Measurements from ENCODE around the gene CNN2. TPM values are rescaled to one million over a fixed set of nuclear protein-coding genes. Genes with fewer than 3 reads are reported as not detected.

The CNN2 gene
- total and polyA plus RNA-seq, 2 of the 8 experiments (the other 6 are each of a cell fraction or from before 2014, with no cell fraction given) = 189 to 551 TPM

GRCh38 chr19:1085053-1085658 is 58.7 kb downstream of the CNN2 start:
- Histone ChIP-seq H4K20me1 (replicated peaks in 1 of 2; ENCODE audit: control insufficient read depth in 1 of 2, insufficient read depth in 2 of 2, low read length in 2 of 2) (peaks cover 2 to 21% of the 10 kb centered on the region in 2 experiments), H3K27ac (ENCODE audit: low read depth, low read length) (no peak overlapping the region), H3K23me2 (ENCODE audit: low read depth, low read length) (no peaks in the 10 kb centered on the region), H4K91ac (replicated peaks; ENCODE audit: insufficient read length, low read length) (no peak overlapping the region), H3K4me2 (ENCODE audit: insufficient read depth in 1 of 2, low read depth in 2 of 2, low read length in 2 of 2) (no peak overlapping the region), H3K79me1 (ENCODE audit: low read depth, low read length) (no peaks in the 10 kb centered on the region; the same call in none of the 2 replicates), H2BK12ac (ENCODE audit: low read depth, low read length) (no peak overlapping the region), H2AFZ (ENCODE audit: low read length) (no peak overlapping the region), H3K9me3 (ENCODE audit: insufficient read depth in 2 of 2, low read depth in 1 of 2, low read length in 1 of 2) (no peaks in the 10 kb centered on the region), H3K14ac (ENCODE audit: insufficient read length) (no peak overlapping the region), H4K5ac (ENCODE audit: insufficient read length, low read depth, low read length) (no peak overlapping the region), H3K9ac (replicated peaks in 1 of 4; ENCODE audit: extremely low read depth in 1 of 4, low read depth in 3 of 4, low read length in 3 of 4) (no peak overlapping the region), H2AK5ac (ENCODE audit: low read depth, low read length) (no peak overlapping the region), H3K4me3 (ENCODE audit: extremely low read depth in 1 of 4, insufficient read depth in 2 of 4, low read depth in 3 of 4, low read length in 4 of 4) (no peak overlapping the region), H3K79me2 (ENCODE audit: control insufficient read depth in 1 of 2, insufficient read depth in 2 of 2, low read length in 2 of 2) (no peaks in the 10 kb centered on the region), H3K18ac (ENCODE audit: extremely low read depth, low read length) (no peak overlapping the region), H3K4me1 (replicated peaks in 1 of 4; ENCODE audit: control insufficient read depth in 3 of 4, insufficient read depth in 4 of 4, low read length in 3 of 4) (peaks cover 0 to 7% (median 0%) of the 10 kb centered on the region in 4 experiments; a peak in 4 of 7 replicates), H3K23ac (ENCODE audit: insufficient read length) (no peak overlapping the region), H4K8ac (ENCODE audit: extremely low read depth, insufficient read depth, low read length) (no peak overlapping the region; the same call in 1 of the 2 replicates), H3K56ac (replicated peaks; ENCODE audit: insufficient read length, low read depth, low read length) (no peak overlapping the region), H3K4ac (replicated peaks; ENCODE audit: insufficient read length, low read depth, low read length) (no peak overlapping the region), H3K27me3 (replicated peaks in 1 of 4; ENCODE audit: control insufficient read depth in 3 of 4, extremely low read depth in 1 of 4, insufficient read depth in 3 of 4, low read length in 3 of 4) (no peaks in the 10 kb centered on the region), H2BK120ac (replicated peaks; ENCODE audit: low read depth, low read length) (no peak overlapping the region), H3K36me3 (ENCODE audit: control insufficient read depth in 2 of 4, insufficient read depth in 4 of 4, low read length in 3 of 4) (peaks cover 0 to 62% (median 19%) of the 10 kb centered on the region in 4 experiments; a peak in 5 of 8 replicates), H2BK5ac (ENCODE audit: low read depth, low read length) (no peak overlapping the region), H2BK20ac (ENCODE audit: low read length) (no peak overlapping the region), H2BK15ac (ENCODE audit: low read length) (no peak overlapping the region)
- ChIA-PET POLR2A (ENCODE audit: partially characterized antibody) (interaction anchor here (0.6 to 10.3 kb wide), 30 partner anchors 9 to 312 kb away, joined by 3 to 116 read pairs (median 4); partner anchors contain the start of genes ABCA7, ARHGAP45, ATP5F1D and GPX4), CTCF (ENCODE audit: partially characterized antibody) (interaction anchor here (0.7 to 2.8 kb wide), 10 partner anchors 9 to 140 kb away, joined by 3 to 7 read pairs (median 4); no protein-coding TSS in a partner anchor)
- FAIRE-seq (no peak), DNase-seq (ENCODE audit: low read depth in 1 of 2, low spot score in 2 of 2) (no peak)
- 90% methylated on average over 8 of the region's 8 CpGs; no CpG with 5 or more reads in 1 of the 2 experiments for WGBS, 2 experiments (ENCODE audit: extremely low coverage in 1 of 2, insufficient coverage in 1 of 2, insufficient read length in 1 of 2, insufficient replicate concordance in 2 of 2, low coverage in 1 of 2, low lambda C conversion rate in 2 of 2, missing lambda C conversion rate in 1 of 2)
- TF ChIP-seq RXRA (IDR thresholded peaks at IDR 0.05; ENCODE audit: insufficient read depth, low read depth, low read length) (no peak), POLR2AphosphoS5 (IDR thresholded peaks at IDR 0.05; ENCODE audit: low read depth, low read length) (peak; percentile 15; the same call in 1 of the 2 replicates)

Measured in H1 (cell line).